Neural progenitor cell (in vitro differentiated cells): Measurements from ENCODE around the gene SUCO. TPM values are rescaled to one million over a fixed set of nuclear protein-coding genes. Genes with fewer than 3 reads are reported as not detected.

Experiments used
- DNase-seq: peaks from one replicate; pipeline ENCODE4 v3.0.0-alpha.2; 2016; ENCODE audit warnings: low spot score
- H2AFZ ChIP-seq: fragments of 200-600 bp; sonication (generic); replicated peaks from 2 replicates; pipeline ENCODE4 v1.6.1; 2016; ENCODE audit warnings: antibody characterized with exemption
- H3F3A ChIP-seq: fragments of 200-600 bp; sonication (generic); 2 replicates; pipeline ENCODE4 v1.6.1; 2016; ENCODE audit warnings: antibody characterized with exemption, low read depth
- H3K27ac ChIP-seq: fragments of 200-600 bp; sonication (generic); 2 replicates; pipeline ENCODE4 v1.5.1; 2016; ENCODE audit warnings: mild to moderate bottlenecking
- H3K27me3 ChIP-seq: fragments of 200-600 bp; sonication (generic); 2 replicates; pipeline ENCODE4 v1.6.1; 2016; ENCODE audit warnings: mild to moderate bottlenecking, moderate library complexity
- H3K36me3 ChIP-seq: fragments of 200-600 bp; sonication (generic); 2 replicates; pipeline ENCODE4 v1.5.1; 2016
- H3K4me1 ChIP-seq: fragments of 200-600 bp; sonication (generic); 2 replicates; pipeline ENCODE4 v1.6.1; 2016; ENCODE audit warnings: mixed run types
- H3K4me2 ChIP-seq: fragments of 200-600 bp; sonication (generic); 2 replicates; pipeline ENCODE4 v1.6.1; 2016
- H3K4me3 ChIP-seq: fragments of 200-600 bp; sonication (generic); 2 replicates; pipeline ENCODE4 v1.5.1; 2016
- H3K79me2 ChIP-seq: fragments of 200-600 bp; sonication (generic); 2 replicates; pipeline ENCODE4 v1.6.1; 2016; ENCODE audit warnings: low read depth
- H3K9ac ChIP-seq: fragments of 200-600 bp; sonication (generic); 2 replicates; pipeline ENCODE4 v1.6.1; 2016
- H3K9me3 ChIP-seq: fragments of 200-600 bp; sonication (generic); 2 replicates; pipeline ENCODE4 v1.5.1; 2016; ENCODE audit warnings: low read depth
- H4K20me1 ChIP-seq: fragments of 200-600 bp; sonication (generic); 2 replicates; pipeline ENCODE4 v1.6.1; 2016; ENCODE audit warnings: low read depth
- H3K27ac Mint-ChIP-seq: 3 replicates; pipeline ENCODE4 v1.8.0; 2021; ENCODE audit warnings: mixed read lengths
- H3K27me3 Mint-ChIP-seq: 2 replicates; pipeline ENCODE4 v1.8.0; 2022; ENCODE audit warnings: low read depth, mild to moderate bottlenecking, inconsistent platforms, moderate library complexity, mixed read lengths; ENCODE audit not compliant: insufficient read depth
- H3K36me3 Mint-ChIP-seq: 3 replicates; pipeline ENCODE4 v1.8.0; 2021; ENCODE audit warnings: mixed read lengths
- H3K4me1 Mint-ChIP-seq: 3 replicates; pipeline ENCODE4 v1.8.0; 2021; ENCODE audit warnings: mixed read lengths
- H3K4me3 Mint-ChIP-seq: 3 replicates; pipeline ENCODE4 v1.8.0; 2021; ENCODE audit warnings: mild to moderate bottlenecking, moderate library complexity, mixed read lengths
- H3K9me3 Mint-ChIP-seq: 3 replicates; pipeline ENCODE4 v1.8.0; 2020; ENCODE audit warnings: mixed read lengths
- EZH2 ChIP-seq: fragments of 200-600 bp; sonication (generic); IDR thresholded peaks from 2 replicates; pipeline ENCODE4 v1.6.1; 2017; ENCODE audit warnings: antibody characterized with exemption, mild to moderate bottlenecking, moderate library complexity
- EZH2phosphoT487 ChIP-seq: fragments of 200-600 bp; sonication (generic); IDR thresholded peaks from 2 replicates; pipeline ENCODE4 v1.6.1; 2017; ENCODE audit warnings: antibody characterized with exemption
- total RNA-seq: library from RNA; depleted of rRNA; stranded (reverse); fragments of >200 nt; gene quantifications from 2 replicates; pipeline ENCODE4 v1.2.3, GENCODE V29; 2015; ENCODE audit warnings: low replicate concordance
- TF ChIP-seq, protein P1 (sequence below): fragments of 200-600 bp; sonication (generic); IDR thresholded peaks from 2 replicates; pipeline ENCODE4 v1.5.1; 2017; ENCODE audit warnings: antibody characterized with exemption, mild to moderate bottlenecking

Gene SUCO
- total RNA-seq, 1 donor from 2014 or later: 109 TPM

DNA sequence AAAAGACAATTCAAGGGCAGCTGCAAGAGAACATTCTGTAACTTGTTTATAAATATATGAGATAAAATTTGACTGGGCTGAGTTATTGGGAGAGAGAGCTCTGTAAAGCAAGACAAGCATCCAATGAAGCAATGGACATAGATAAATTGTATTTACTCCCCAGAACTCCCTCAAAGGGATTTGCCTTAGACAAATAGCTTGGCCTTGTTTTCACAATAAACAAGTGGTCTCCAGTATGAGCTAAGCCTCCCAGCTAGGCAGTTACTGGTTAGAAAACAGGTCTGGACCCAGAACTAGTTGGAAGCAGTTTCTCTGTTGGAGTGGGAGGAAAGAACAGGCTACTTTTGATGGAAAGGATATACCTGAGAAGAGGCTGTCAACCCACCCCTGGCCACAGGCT lies 25.2 kb upstream of the SUCO start:
- Histone ChIP-seq H3K36me3 (no peaks in the 10 kb centered on the region), H3K9me3 (no peaks in the 10 kb centered on the region), H4K20me1 (no peaks in the 10 kb centered on the region), H3K4me2 (no peak overlapping the region), H3K9ac (no peak overlapping the region), H3K4me3 (no peak overlapping the region), H3F3A (no peaks in the 10 kb centered on the region), H3K27ac (no peak overlapping the region), H3K4me1 (no peaks in the 10 kb centered on the region), H2AFZ (no peak overlapping the region), H3K79me2 (no peaks in the 10 kb centered on the region), H3K27me3 (no peaks in the 10 kb centered on the region)
- H3K9me3 Mint-ChIP-seq: no peaks in the 10 kb centered on the region
- H3K27me3 Mint-ChIP-seq: peaks cover 2% of the 10 kb centered on the region
- no peak overlapping the region for H3K4me3 Mint-ChIP-seq
- TF ChIP-seq EZH2phosphoT487: no peak
- TF ChIP-seq EZH2: no peak
- TF ChIP-seq, protein P1, sequence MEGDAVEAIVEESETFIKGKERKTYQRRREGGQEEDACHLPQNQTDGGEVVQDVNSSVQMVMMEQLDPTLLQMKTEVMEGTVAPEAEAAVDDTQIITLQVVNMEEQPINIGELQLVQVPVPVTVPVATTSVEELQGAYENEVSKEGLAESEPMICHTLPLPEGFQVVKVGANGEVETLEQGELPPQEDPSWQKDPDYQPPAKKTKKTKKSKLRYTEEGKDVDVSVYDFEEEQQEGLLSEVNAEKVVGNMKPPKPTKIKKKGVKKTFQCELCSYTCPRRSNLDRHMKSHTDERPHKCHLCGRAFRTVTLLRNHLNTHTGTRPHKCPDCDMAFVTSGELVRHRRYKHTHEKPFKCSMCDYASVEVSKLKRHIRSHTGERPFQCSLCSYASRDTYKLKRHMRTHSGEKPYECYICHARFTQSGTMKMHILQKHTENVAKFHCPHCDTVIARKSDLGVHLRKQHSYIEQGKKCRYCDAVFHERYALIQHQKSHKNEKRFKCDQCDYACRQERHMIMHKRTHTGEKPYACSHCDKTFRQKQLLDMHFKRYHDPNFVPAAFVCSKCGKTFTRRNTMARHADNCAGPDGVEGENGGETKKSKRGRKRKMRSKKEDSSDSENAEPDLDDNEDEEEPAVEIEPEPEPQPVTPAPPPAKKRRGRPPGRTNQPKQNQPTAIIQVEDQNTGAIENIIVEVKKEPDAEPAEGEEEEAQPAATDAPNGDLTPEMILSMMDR: no peak
- DNase-seq: no peak
- no peaks in the 10 kb centered on the region for H3K4me1 Mint-ChIP-seq
- H3K36me3 Mint-ChIP-seq: no peaks in the 10 kb centered on the region
- no peak overlapping the region for H3K27ac Mint-ChIP-seq

DNA sequence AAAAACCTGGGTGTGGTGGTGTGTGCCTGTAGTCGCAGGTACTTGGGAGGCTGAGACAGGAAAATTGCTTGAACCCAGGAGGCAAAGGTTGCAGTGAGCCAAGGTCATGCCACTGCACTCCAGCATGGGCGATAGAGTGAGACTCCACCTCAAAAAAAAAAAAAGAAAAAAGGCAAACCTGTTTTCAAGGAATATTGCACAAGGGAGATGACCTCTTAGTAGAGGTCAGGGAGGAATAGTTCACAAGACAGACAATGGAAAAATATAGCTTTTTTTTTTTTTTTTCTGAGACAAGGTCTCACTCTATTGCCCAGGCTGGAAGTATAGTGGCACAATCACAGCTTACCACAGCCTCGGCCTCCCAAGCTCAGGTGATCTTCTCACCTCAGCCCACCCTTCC lies 22.5 kb upstream of the SUCO start:
- DNase-seq: no peak
- TF ChIP-seq, protein P1: no peak
- TF ChIP-seq EZH2: no peak
- no peak for TF ChIP-seq EZH2phosphoT487
- no peaks in the 10 kb centered on the region for H3K4me1 Mint-ChIP-seq
- H4K20me1 ChIP-seq: no peaks in the 10 kb centered on the region
- no peaks in the 10 kb centered on the region for H3K27me3 ChIP-seq
- no peak overlapping the region for H2AFZ ChIP-seq
- H3K27ac Mint-ChIP-seq: no peak overlapping the region
- H3K36me3 ChIP-seq: no peaks in the 10 kb centered on the region
- no peaks in the 10 kb centered on the region for H3K79me2 ChIP-seq
- H3K36me3 Mint-ChIP-seq: no peaks in the 10 kb centered on the region
- no peak overlapping the region for H3K27ac ChIP-seq
- H3F3A ChIP-seq: no peaks in the 10 kb centered on the region
- H3K4me2 ChIP-seq: no peak overlapping the region
- H3K4me3 ChIP-seq: no peak overlapping the region
- H3K4me3 Mint-ChIP-seq: no peak overlapping the region
- H3K9me3 ChIP-seq: no peaks in the 10 kb centered on the region
- peaks cover 2% of the 10 kb centered on the region for H3K27me3 Mint-ChIP-seq
- H3K4me1 ChIP-seq: no peaks in the 10 kb centered on the region
- H3K9ac ChIP-seq: no peak overlapping the region
- no peaks in the 10 kb centered on the region for H3K9me3 Mint-ChIP-seq

DNA sequence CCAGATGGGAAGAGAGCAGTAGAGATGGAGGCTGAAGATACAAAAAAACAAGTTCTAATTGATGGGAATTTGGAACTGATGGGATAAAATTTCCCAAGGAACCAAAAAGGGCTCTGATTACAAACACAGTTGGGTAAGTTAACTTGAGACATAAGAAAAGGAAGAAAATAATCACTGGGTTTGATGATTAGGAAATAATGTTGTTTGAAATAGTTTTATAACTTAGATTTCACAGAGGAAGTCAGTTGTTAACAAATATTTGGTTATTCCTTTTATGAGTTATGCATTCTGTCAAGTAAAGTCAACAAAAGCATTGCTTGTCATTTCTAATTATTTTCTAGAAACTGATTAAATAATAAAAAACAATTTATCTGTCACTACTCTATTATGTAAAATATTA lies 20.4 kb upstream of the SUCO start:
- H3K27me3 ChIP-seq: no peaks in the 10 kb centered on the region
- TF ChIP-seq EZH2 (no peak), EZH2phosphoT487 (no peak)
- TF ChIP-seq, protein P1: no peak
- no peak overlapping the region for H3K27ac ChIP-seq
- H3K79me2 ChIP-seq: no peaks in the 10 kb centered on the region
- no peaks in the 10 kb centered on the region for H3K9me3 Mint-ChIP-seq
- H4K20me1 ChIP-seq: no peaks in the 10 kb centered on the region
- no peaks in the 10 kb centered on the region for H3K36me3 Mint-ChIP-seq
- H3K9me3 ChIP-seq: no peaks in the 10 kb centered on the region
- H3K4me2 ChIP-seq: no peak overlapping the region
- no peak overlapping the region for H3K27ac Mint-ChIP-seq
- no peak overlapping the region for H3K9ac ChIP-seq
- peaks cover 2% of the 10 kb centered on the region for H3K27me3 Mint-ChIP-seq
- no peaks in the 10 kb centered on the region for H3K4me1 Mint-ChIP-seq
- no peak overlapping the region for H3K4me3 ChIP-seq
- H3K4me3 Mint-ChIP-seq: no peak overlapping the region
- no peaks in the 10 kb centered on the region for H3K36me3 ChIP-seq
- no peak overlapping the region for H2AFZ ChIP-seq
- DNase-seq: no peak
- no peaks in the 10 kb centered on the region for H3K4me1 ChIP-seq
- H3F3A ChIP-seq: no peaks in the 10 kb centered on the region
